ENCODE results near the gene RNF128.

GRCh38 chrX:106802063-106802387 lies 75.5 kb downstream of the RNF128 start:
- no peak for TF ChIP-seq CTCF (IDR thresholded peaks at IDR 0.05; ENCODE audit: low read depth, low read length, missing input control)
- no peak for TF ChIP-seq ATF3 (IDR thresholded peaks at IDR 0.05)
- no peak for TF ChIP-seq GABPA (IDR thresholded peaks at IDR 0.05 in 1 of 2, conservative IDR thresholded peaks at IDR 0.05 in 1 of 2)
- no peak for TF ChIP-seq TAF1 (conservative IDR thresholded peaks at IDR 0.05)
- no peak for TF ChIP-seq REST (IDR thresholded peaks at IDR 0.05)
- no peak for TF ChIP-seq EGR1 (IDR thresholded peaks at IDR 0.05; ENCODE audit: low read depth in 2 of 2)
- TF ChIP-seq YY1 (IDR thresholded peaks at IDR 0.05), result no peak
- no peak for TF ChIP-seq FOXA2 (IDR thresholded peaks at IDR 0.05)
- no peak for TF ChIP-seq MAX (IDR thresholded peaks at IDR 0.05)
- TF ChIP-seq JUND (IDR thresholded peaks at IDR 0.05), result no peak
- TF ChIP-seq SP1 (IDR thresholded peaks at IDR 0.05), result no peak

Data from liver (tissue), 3 donors.